Liver (tissue), 9 donors: ENCODE measurements around the gene MICU2. TPM values are rescaled to one million over a fixed set of nuclear protein-coding genes. Genes with fewer than 3 reads are reported as not detected.

ENCODE experiments used
- DNase-seq: peaks from one replicate; pipeline ENCODE4 v3.0.0-alpha.2; 2017; ENCODE audit warnings: low spot score
- H3K27ac ChIP-seq, 2 donors: one replicate each; pipeline ENCODE4 v1.7.0; 2013; ENCODE audit warnings: inconsistent platforms in 2 of 2, low read length in 2 of 2, control low read depth in 1 of 2, low read depth in 1 of 2, mild to moderate bottlenecking in 1 of 2
- H3K27me3 ChIP-seq, 4 donors: one replicate each; pipeline versions ENCODE4 v1.6.1 to v1.7.0; 2013; ENCODE audit warnings: low read length in 3 of 4, inconsistent platforms in 1 of 4, mild to moderate bottlenecking in 1 of 4, moderate library complexity in 1 of 4; ENCODE audit not compliant: control insufficient read depth in 4 of 4, insufficient read depth in 4 of 4
- H3K36me3 ChIP-seq, 4 donors: one replicate each; pipeline versions ENCODE4 v1.6.1 to v1.7.0; 2013; ENCODE audit warnings: low read length in 3 of 4, mild to moderate bottlenecking in 3 of 4, low read depth in 1 of 4, moderate library complexity in 1 of 4; ENCODE audit not compliant: control insufficient read depth in 4 of 4, insufficient read depth in 3 of 4
- H3K4me1 ChIP-seq, 4 donors: one replicate each; pipeline versions ENCODE4 v1.6.1 to v1.7.0; 2013; ENCODE audit warnings: low read length in 3 of 4, mild to moderate bottlenecking in 3 of 4, moderate library complexity in 1 of 4; ENCODE audit not compliant: control insufficient read depth in 4 of 4, insufficient read depth in 4 of 4
- H3K4me3 ChIP-seq, 3 donors: one replicate each; pipeline versions ENCODE4 v1.6.1 to v1.7.0; 2013; ENCODE audit warnings: low read length in 3 of 3, control low read depth in 1 of 3, low read depth in 1 of 3, mild to moderate bottlenecking in 1 of 3
- H3K9ac ChIP-seq, 2 donors: one replicate each; pipeline ENCODE4 v1.7.0; 2013; ENCODE audit warnings: low read length in 2 of 2, mild to moderate bottlenecking in 2 of 2, moderate library complexity in 2 of 2, control low read depth in 1 of 2, low read depth in 1 of 2
- H3K9me3 ChIP-seq, 4 donors: one replicate each; pipeline versions ENCODE4 v1.6.1 to v1.7.0; 2013; ENCODE audit warnings: low read length in 3 of 4; ENCODE audit not compliant: control insufficient read depth in 4 of 4
- CTCF ChIP-seq: fragments of 150-350 bp; IDR thresholded peaks from 2 replicates; pipeline ENCODE4 v1.5.1; 2017; ENCODE audit warnings: improper control_type of control experiment, low read depth, low read length; ENCODE audit not compliant: missing input control
- EGR1 ChIP-seq, 2 donors: IDR thresholded peaks; 2 replicates each; pipeline ENCODE4 v1.6.1; 2016 to 2018; ENCODE audit warnings: antibody characterized with exemption in 2 of 2, low read depth in 2 of 2
- FOXA1 ChIP-seq: IDR thresholded peaks from 2 replicates; pipeline ENCODE4 v1.6.1; 2016; ENCODE audit warnings: antibody characterized with exemption
- FOXA2 ChIP-seq: IDR thresholded peaks from 2 replicates; pipeline ENCODE4 v1.6.1; 2016; ENCODE audit warnings: antibody characterized with exemption
- GABPA ChIP-seq, 2 donors: IDR thresholded peaks in 1 of 2; conservative IDR thresholded peaks in 1 of 2; 2 replicates each; pipeline ENCODE4 v1.6.1; 2016; ENCODE audit warnings: antibody characterized with exemption in 2 of 2, mild to moderate bottlenecking in 1 of 2, moderate library complexity in 1 of 2
- HNF4A ChIP-seq, 2 donors: conservative IDR thresholded peaks; 2 replicates each; pipeline ENCODE4 v1.6.1; 2016; ENCODE audit warnings: antibody characterized with exemption in 2 of 2, mild to moderate bottlenecking in 2 of 2
- HNF4G ChIP-seq: IDR thresholded peaks from 2 replicates; pipeline ENCODE4 v1.6.1; 2016; ENCODE audit warnings: antibody characterized with exemption
- JUND ChIP-seq, 2 donors: IDR thresholded peaks; 2 replicates each; pipeline ENCODE4 v1.6.1; 2016; ENCODE audit warnings: antibody characterized with exemption in 2 of 2
- MAX ChIP-seq: IDR thresholded peaks from 2 replicates; pipeline ENCODE4 v1.6.1; 2016; ENCODE audit warnings: antibody characterized with exemption
- NR2F2 ChIP-seq: IDR thresholded peaks from 2 replicates; pipeline ENCODE4 v1.6.1; 2016; ENCODE audit warnings: antibody characterized with exemption
- RAD21 ChIP-seq, 2 donors: IDR thresholded peaks; 2 replicates each; pipeline ENCODE4 v1.6.1; 2016; ENCODE audit warnings: antibody characterized with exemption in 2 of 2, mild to moderate bottlenecking in 2 of 2
- REST ChIP-seq: IDR thresholded peaks from 2 replicates; pipeline ENCODE4 v1.6.1; 2016; ENCODE audit warnings: antibody characterized with exemption, mild to moderate bottlenecking
- RXRA ChIP-seq, 2 donors: IDR thresholded peaks; 2 replicates each; pipeline ENCODE4 v1.6.1; 2017 to 2018; ENCODE audit warnings: antibody characterized with exemption in 2 of 2, mild to moderate bottlenecking in 1 of 2
- SP1 ChIP-seq: IDR thresholded peaks from 2 replicates; pipeline ENCODE4 v1.6.1; 2018; ENCODE audit warnings: antibody characterized with exemption, mild to moderate bottlenecking
- TAF1 ChIP-seq: conservative IDR thresholded peaks from 2 replicates; pipeline ENCODE4 v1.6.1; 2016; ENCODE audit warnings: antibody characterized with exemption, mild to moderate bottlenecking
- YY1 ChIP-seq: IDR thresholded peaks from 2 replicates; pipeline ENCODE4 v1.6.1; 2016; ENCODE audit warnings: antibody characterized with exemption, mild to moderate bottlenecking
- WGBS: extraction: QIAGEN DNeasy Blood & Tissue Kit; methylation state at CpG from one replicate; pipeline ENCODE4 v1.1.7; 2013; 5-methylcytosine and 5-hydroxymethylcytosine counted together
- polyA plus RNA-seq, 2 donors: library from polyadenylated mRNA; stranded (reverse) in 1 of 2; unstranded in 1 of 2; fragments of 200-250 nt in 1 of 2; fragments of >200 nt in 1 of 2; fragmentation: Nextera tagmentation in 1 of 2; extraction: Ambion mirVana in 1 of 2; gene quantifications; one replicate each; pipeline versions ENCODE4 v1.2.1 to v1.2.3, GENCODE V29; 2013 to 2015
- total RNA-seq, 2 donors: library from RNA; depleted of rRNA; stranded (reverse); fragments of >200 nt; gene quantifications; one replicate each; pipeline ENCODE4 v1.2.3, GENCODE V29; 2014
- TF ChIP-seq, protein P1 (sequence below): IDR thresholded peaks from 2 replicates; pipeline ENCODE4 v1.6.1; 2016; ENCODE audit warnings: antibody characterized with exemption
- TF ChIP-seq, protein P2 (sequence below): IDR thresholded peaks from 2 replicates; pipeline ENCODE4 v1.6.1; 2016; ENCODE audit warnings: antibody characterized with exemption
- donor health status: healthy.
- donor health status: healthy.
- donor health status: healthy.
- donor health status: healthy.
- donor health status: healthy.

Gene MICU2
- total and polyA plus RNA-seq, 4 donors, result 19.4 to 42.9 (median 24.8) TPM

DNA sequence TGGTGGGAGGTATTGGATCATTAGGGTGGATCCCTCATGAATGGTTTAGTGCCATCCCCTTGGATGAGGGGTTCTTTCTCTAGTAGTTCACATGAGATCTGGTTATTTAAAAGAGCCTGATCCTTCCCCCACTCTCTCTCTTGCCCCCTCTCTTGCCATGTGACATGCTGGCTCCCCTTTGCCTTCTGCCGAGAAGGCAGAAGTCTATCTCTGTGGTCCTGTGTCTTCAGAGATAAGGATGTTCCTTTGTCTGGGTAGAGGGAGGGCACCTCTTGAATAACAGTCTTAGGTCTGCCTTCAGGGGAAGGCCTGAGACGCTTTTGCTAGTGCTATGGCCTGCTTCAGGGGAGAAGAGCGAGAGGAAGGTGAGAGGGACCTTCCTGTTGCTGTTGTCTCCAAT is 142.8 kb downstream of the MICU2 start:
- H3K9me3 ChIP-seq, result no peaks in the 10 kb centered on the region
- 90% methylated on average over 3 of the region's 3 CpGs for WGBS
- TF ChIP-seq HNF4G (no peak), CTCF (no peak), RXRA (IDR thresholded peaks at IDR 0.05) (no peak), REST (no peak), TAF1 (no peak), FOXA1 (no peak), JUND (IDR thresholded peaks at IDR 0.05) (no peak), SP1 (no peak), FOXA2 (no peak), RAD21 (IDR thresholded peaks at IDR 0.05) (no peak), NR2F2 (no peak), EGR1 (IDR thresholded peaks at IDR 0.05; ENCODE audit: low read depth in 2 of 2) (no peak), MAX (no peak), HNF4A (conservative IDR thresholded peaks at IDR 0.05) (no peak), GABPA (IDR thresholded peaks at IDR 0.05 in 1 of 2, conservative IDR thresholded peaks at IDR 0.05 in 1 of 2) (no peak), YY1 (no peak)
- TF ChIP-seq, protein P1, sequence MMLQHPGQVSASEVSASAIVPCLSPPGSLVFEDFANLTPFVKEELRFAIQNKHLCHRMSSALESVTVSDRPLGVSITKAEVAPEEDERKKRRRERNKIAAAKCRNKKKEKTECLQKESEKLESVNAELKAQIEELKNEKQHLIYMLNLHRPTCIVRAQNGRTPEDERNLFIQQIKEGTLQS, result no peak
- TF ChIP-seq, protein P2, sequence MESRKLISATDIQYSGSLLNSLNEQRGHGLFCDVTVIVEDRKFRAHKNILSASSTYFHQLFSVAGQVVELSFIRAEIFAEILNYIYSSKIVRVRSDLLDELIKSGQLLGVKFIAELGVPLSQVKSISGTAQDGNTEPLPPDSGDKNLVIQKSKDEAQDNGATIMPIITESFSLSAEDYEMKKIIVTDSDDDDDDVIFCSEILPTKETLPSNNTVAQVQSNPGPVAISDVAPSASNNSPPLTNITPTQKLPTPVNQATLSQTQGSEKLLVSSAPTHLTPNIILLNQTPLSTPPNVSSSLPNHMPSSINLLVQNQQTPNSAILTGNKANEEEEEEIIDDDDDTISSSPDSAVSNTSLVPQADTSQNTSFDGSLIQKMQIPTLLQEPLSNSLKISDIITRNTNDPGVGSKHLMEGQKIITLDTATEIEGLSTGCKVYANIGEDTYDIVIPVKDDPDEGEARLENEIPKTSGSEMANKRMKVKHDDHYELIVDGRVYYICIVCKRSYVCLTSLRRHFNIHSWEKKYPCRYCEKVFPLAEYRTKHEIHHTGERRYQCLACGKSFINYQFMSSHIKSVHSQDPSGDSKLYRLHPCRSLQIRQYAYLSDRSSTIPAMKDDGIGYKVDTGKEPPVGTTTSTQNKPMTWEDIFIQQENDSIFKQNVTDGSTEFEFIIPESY, result no peak
- no peaks in the 10 kb centered on the region for H3K36me3 ChIP-seq
- H3K4me3 ChIP-seq, result no peak overlapping the region
- no peak overlapping the region for H3K9ac ChIP-seq
- no peak for DNase-seq
- H3K27ac ChIP-seq, result no peak overlapping the region
- peaks cover 0 to 19% (median 9%) of the 10 kb centered on the region in 4 donors for H3K4me1 ChIP-seq
- no peaks in the 10 kb centered on the region for H3K27me3 ChIP-seq
